Tibial nerve (tissue), 3 donors: Measurements from ENCODE around the gene ZNF26.

Source experiments
- POLR2A ChIP-seq, 2 donors: fragments of 450-650 bp; IDR thresholded peaks; one replicate each; pipeline ENCODE4 v1.6.1; 2017; ENCODE audit warnings: antibody characterized with exemption in 2 of 2, mild to moderate bottlenecking in 2 of 2, moderate library complexity in 2 of 2
- TF ChIP-seq, protein P1 (sequence below), 5 experiments: fragments of 200-600 bp in 3 of 5; fragments of 450-650 bp in 2 of 5; sonication (generic) in 3 of 5; IDR thresholded peaks; one replicate each; pipeline ENCODE4 v1.5.1; 2016 to 2019; ENCODE audit warnings: antibody characterized with exemption in 5 of 5, mild to moderate bottlenecking in 3 of 5, moderate library complexity in 2 of 5

DNA sequence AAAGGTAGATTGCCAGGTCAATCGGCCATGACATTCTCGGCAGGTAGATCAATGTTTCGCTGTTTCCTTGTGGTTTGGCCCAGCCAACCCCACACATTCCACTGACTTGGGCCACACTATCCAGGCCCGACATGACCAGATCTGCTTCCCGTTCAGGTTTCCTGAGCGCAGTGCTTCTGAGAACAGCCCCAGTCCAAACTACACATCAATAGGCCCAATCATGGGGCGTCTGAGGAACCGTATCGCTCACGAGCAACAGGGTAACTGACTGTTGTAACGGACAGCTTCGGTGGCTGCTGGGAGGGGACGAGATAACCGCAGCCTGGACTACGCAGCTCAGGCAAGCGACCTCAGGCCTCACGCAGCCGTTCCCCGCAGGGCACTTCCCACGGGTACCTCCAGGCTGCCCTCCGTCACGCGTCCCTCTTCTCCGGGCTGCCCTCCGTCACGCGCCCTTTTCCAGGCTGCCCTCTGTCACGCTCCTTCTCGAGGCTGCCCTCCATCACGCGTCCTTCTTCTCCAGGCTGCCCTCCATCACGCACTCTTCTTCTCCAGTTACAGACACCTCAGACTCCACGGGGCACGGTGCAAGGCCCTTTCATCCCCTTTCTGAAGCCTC is 44.7 kb upstream of the ZNF26 start:
- TF ChIP-seq POLR2A (IDR thresholded peaks at IDR 0.05): no peak
- TF ChIP-seq, protein P1, sequence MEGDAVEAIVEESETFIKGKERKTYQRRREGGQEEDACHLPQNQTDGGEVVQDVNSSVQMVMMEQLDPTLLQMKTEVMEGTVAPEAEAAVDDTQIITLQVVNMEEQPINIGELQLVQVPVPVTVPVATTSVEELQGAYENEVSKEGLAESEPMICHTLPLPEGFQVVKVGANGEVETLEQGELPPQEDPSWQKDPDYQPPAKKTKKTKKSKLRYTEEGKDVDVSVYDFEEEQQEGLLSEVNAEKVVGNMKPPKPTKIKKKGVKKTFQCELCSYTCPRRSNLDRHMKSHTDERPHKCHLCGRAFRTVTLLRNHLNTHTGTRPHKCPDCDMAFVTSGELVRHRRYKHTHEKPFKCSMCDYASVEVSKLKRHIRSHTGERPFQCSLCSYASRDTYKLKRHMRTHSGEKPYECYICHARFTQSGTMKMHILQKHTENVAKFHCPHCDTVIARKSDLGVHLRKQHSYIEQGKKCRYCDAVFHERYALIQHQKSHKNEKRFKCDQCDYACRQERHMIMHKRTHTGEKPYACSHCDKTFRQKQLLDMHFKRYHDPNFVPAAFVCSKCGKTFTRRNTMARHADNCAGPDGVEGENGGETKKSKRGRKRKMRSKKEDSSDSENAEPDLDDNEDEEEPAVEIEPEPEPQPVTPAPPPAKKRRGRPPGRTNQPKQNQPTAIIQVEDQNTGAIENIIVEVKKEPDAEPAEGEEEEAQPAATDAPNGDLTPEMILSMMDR (IDR thresholded peaks at IDR 0.05): no peak
